BLaER1 treated with 17β-estradiol and CSF1 and Interleukin-3, amounts not matched to agents 10 nM and 100 nM (cell line): ENCODE results near the gene CD59.

Source experiments
- H3K27ac ChIP-seq, 11 experiments: shearing (Covaris generic); formaldehyde crosslinking; 2 replicates each; pipeline ENCODE4 v1.8.1; 2022
- H3K27me3 ChIP-seq, 11 experiments: shearing (Covaris generic); formaldehyde crosslinking; 2 replicates each; pipeline ENCODE4 v1.8.1; 2022
- H3K36me3 ChIP-seq, 11 experiments: shearing (Covaris generic); formaldehyde crosslinking; 2 replicates each; pipeline ENCODE4 v1.8.1; 2022
- H3K4me1 ChIP-seq, 10 experiments: shearing (Covaris generic); formaldehyde crosslinking; 2 replicates each; pipeline ENCODE4 v1.8.1; 2022
- H3K4me2 ChIP-seq, 11 experiments: shearing (Covaris generic); formaldehyde crosslinking; 2 replicates each; pipeline ENCODE4 v1.8.1; 2022
- H3K4me3 ChIP-seq, 10 experiments: shearing (Covaris generic); formaldehyde crosslinking; 2 replicates each; pipeline ENCODE4 v1.8.1; 2022
- H3K9ac ChIP-seq, 11 experiments: shearing (Covaris generic); formaldehyde crosslinking; 2 replicates each; pipeline ENCODE4 v1.8.1; 2022
- H3K9me3 ChIP-seq, 11 experiments: shearing (Covaris generic); formaldehyde crosslinking; replicated peaks in 1 of 11; 2 replicates each; pipeline ENCODE4 v1.8.1; 2022
- H4K20me1 ChIP-seq, 11 experiments: shearing (Covaris generic); formaldehyde crosslinking; 2 replicates each; pipeline ENCODE4 v1.8.1; 2022
- Cebpa-rat ChIP-seq, 11 experiments: shearing (Covaris generic); IDR thresholded peaks; 2 replicates each; pipeline ENCODE4 v1.8.1; 2022

Gene CD59

GRCh38 chr11:33725496-33725895, 10.7 kb downstream of the CD59 start:
- Histone ChIP-seq H3K4me3 (no peak overlapping the region), H3K27me3 (no peaks in the 10 kb centered on the region), H3K9ac (no peak overlapping the region), H3K27ac (peak overlapping the region in 6 of 11 experiments; percentile 48 to 78 (median 68); a peak in 5 of 22 replicates), H3K4me2 (peak overlapping the region in 10 of 11 experiments; percentile 67 to 89 (median 76); a peak in 18 of 22 replicates), H4K20me1 (peaks cover 0 to 35% (median 13%) of the 10 kb centered on the region in 11 experiments; a peak in 10 of 22 replicates), H3K9me3 (peaks cover 0 to 20% (median 3%) of the 10 kb centered on the region in 11 experiments; a peak in 7 of 22 replicates), H3K36me3 (peaks cover 11 to 34% (median 26%) of the 10 kb centered on the region in 11 experiments; a peak in 21 of 22 replicates), H3K4me1 (peaks cover 31 to 98% (median 43%) of the 10 kb centered on the region in 10 experiments)
- no peak for TF ChIP-seq Cebpa-rat (IDR thresholded peaks at IDR 0.05)

DNA sequence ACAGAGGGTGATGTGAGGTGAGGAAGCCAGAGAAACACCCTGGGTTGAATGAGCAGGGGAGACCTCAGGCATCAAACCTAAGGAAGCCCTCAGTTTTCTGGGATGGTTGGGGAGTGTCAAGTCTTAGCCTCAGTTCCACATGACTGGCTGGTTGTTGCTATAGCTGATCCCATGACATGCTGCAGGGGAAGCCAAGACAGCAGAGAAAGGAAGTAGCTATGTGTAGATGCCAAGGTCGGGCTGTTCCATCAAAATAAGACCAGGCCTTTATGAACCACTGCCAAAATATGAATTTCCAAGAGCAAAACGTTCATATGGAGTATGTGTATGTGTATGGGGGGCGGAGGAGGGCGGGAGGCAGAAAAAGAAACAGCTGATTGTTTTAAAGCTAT, 11.6 kb downstream of the CD59 start:
- Histone ChIP-seq H3K27ac (peak overlapping the region; percentile 38 to 78 (median 67); a peak in 21 of 22 replicates), H3K4me3 (no peak overlapping the region; a peak in 2 of 20 replicates), H3K9me3 (peaks cover 0 to 16% (median 3%) of the 10 kb centered on the region in 11 experiments; a peak in 6 of 22 replicates), H3K9ac (peak overlapping the region; percentile 7 to 59 (median 41); a peak in 12 of 22 replicates), H3K4me2 (peak overlapping the region; percentile 67 to 89 (median 76)), H3K4me1 (peaks cover 31 to 90% (median 43%) of the 10 kb centered on the region in 10 experiments), H3K36me3 (peaks cover 19 to 35% (median 30%) of the 10 kb centered on the region in 11 experiments), H3K27me3 (no peaks in the 10 kb centered on the region), H4K20me1 (peaks cover 0 to 44% (median 13%) of the 10 kb centered on the region in 11 experiments; a peak in 10 of 22 replicates)
- no peak for TF ChIP-seq Cebpa-rat (IDR thresholded peaks at IDR 0.05)

GRCh38 chr11:33723238-33723881, 12.9 kb downstream of the CD59 start:
- Histone ChIP-seq H3K27me3 (no peaks in the 10 kb centered on the region), H4K20me1 (peaks cover 0 to 57% (median 13%) of the 10 kb centered on the region in 11 experiments; a peak in 10 of 22 replicates), H3K4me1 (peaks cover 31 to 77% (median 43%) of the 10 kb centered on the region in 10 experiments), H3K4me3 (peak overlapping the region in 2 of 10 experiments; percentile 12 to 16; a peak in 2 of 20 replicates), H3K9me3 (peaks cover 0 to 6% (median 0%) of the 10 kb centered on the region in 11 experiments; a peak in 3 of 22 replicates), H3K27ac (peak overlapping the region; percentile 7 to 78 (median 67); a peak in 20 of 22 replicates), H3K36me3 (peaks cover 22 to 46% (median 39%) of the 10 kb centered on the region in 11 experiments), H3K4me2 (peak overlapping the region; percentile 67 to 89 (median 76)), H3K9ac (peak overlapping the region in 8 of 11 experiments; percentile 26 to 59 (median 49); a peak in 10 of 22 replicates)
- no peak for TF ChIP-seq Cebpa-rat (IDR thresholded peaks at IDR 0.05)

DNA sequence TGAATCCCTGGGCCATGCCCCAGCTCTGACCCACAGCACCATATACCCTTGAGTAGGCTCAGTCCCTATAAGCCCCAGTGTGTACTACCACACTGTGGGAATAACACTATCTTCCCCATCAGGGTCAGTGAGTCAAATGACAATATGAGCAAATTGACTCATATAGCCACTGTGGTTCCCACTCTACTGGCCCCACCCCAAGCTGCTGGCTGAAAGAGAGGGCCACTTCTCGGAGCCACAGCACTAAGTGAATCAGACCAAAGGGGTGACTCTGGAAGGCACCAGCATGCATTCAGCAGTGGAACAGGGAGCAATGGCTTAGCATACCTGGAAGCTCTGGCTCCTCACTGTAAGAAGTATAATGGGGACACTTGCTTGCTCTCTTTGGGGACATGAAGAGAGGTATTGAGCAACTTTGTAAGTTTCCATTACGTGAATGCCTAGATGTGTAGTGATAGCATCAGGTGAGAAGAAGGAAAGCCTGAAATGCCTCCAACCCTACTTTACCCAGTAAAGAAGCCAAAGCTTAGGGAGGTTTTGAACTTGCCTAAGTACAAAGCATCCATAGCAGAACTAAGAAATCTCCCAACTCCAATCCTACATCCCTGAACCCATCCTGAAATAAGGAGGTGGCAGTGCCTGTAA, 13.5 kb downstream of the CD59 start:
- H3K4me3 ChIP-seq = peak overlapping the region in 2 of 10 experiments; percentile 12 to 16; a peak in 1 of 20 replicates
- peaks cover 0 to 63% (median 13%) of the 10 kb centered on the region in 11 experiments; a peak in 10 of 22 replicates for H4K20me1 ChIP-seq
- peaks cover 31 to 71% (median 43%) of the 10 kb centered on the region in 10 experiments for H3K4me1 ChIP-seq
- peak overlapping the region; percentile 67 to 89 (median 76) for H3K4me2 ChIP-seq
- no peaks in the 10 kb centered on the region for H3K9me3 ChIP-seq
- peaks cover 22 to 47% (median 45%) of the 10 kb centered on the region in 11 experiments for H3K36me3 ChIP-seq
- H3K27me3 ChIP-seq = no peaks in the 10 kb centered on the region
- no peak for TF ChIP-seq Cebpa-rat (IDR thresholded peaks at IDR 0.05)
- peak overlapping the region in 4 of 11 experiments; percentile 39 to 53 (median 46); a peak in 3 of 22 replicates for H3K9ac ChIP-seq
- peak overlapping the region in 8 of 11 experiments; percentile 54 to 78 (median 68); a peak in 13 of 22 replicates for H3K27ac ChIP-seq

- Histone ChIP-seq H3K4me3 (no peak overlapping the region), H3K4me2 (peak overlapping the region in 6 of 11 experiments; percentile 72 to 89 (median 79); a peak in 10 of 22 replicates), H4K20me1 (peaks cover 0 to 70% (median 13%) of the 10 kb centered on the region in 11 experiments; a peak in 10 of 22 replicates), H3K9me3 (no peaks in the 10 kb centered on the region), H3K27me3 (no peaks in the 10 kb centered on the region), H3K36me3 (peaks cover 22 to 55% (median 51%) of the 10 kb centered on the region in 11 experiments), H3K27ac (peak overlapping the region in 4 of 11 experiments; percentile 2 to 76 (median 60); a peak in 5 of 22 replicates), H3K4me1 (peaks cover 31 to 66% (median 43%) of the 10 kb centered on the region in 10 experiments), H3K9ac (0 out of 22 replicates have a peak overlapping the region, but pooled peaks of 2 of the 11 experiments have one; percentile 1 to 6)
- no peak for TF ChIP-seq Cebpa-rat (IDR thresholded peaks at IDR 0.05)
These were observed 14.2 kb downstream of the CD59 start for GRCh38 chr11:33721984-33722383.

DNA sequence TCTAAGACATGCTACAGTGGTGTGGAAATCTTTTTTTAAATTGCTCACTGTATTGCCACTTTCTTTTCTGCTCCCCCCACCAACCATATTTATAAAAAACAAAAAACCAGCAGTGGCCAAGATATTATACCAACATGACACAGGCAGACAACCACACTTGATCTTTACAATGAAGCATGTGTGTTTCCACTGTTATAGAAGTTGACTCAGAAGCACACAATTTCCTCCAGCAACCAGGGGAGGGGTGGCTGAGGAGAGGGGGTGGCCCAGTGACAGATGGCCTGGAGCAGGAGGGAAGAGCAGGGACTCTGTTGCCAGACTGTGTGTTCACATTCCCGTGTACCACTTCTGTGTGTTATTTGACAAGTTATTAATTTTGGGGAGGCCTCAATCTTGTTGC, 14.8 kb downstream of the CD59 start:
- no peak overlapping the region for H3K4me3 ChIP-seq
- peaks cover 31 to 60% (median 43%) of the 10 kb centered on the region in 10 experiments for H3K4me1 ChIP-seq
- H3K27ac ChIP-seq = peak overlapping the region in 1 of 11 experiments; percentile 2; a peak in 1 of 22 replicates
- peaks cover 22 to 60% (median 57%) of the 10 kb centered on the region in 11 experiments for H3K36me3 ChIP-seq
- H4K20me1 ChIP-seq = peaks cover 0 to 76% (median 13%) of the 10 kb centered on the region in 11 experiments; a peak in 11 of 22 replicates
- no peaks in the 10 kb centered on the region for H3K9me3 ChIP-seq
- H3K9ac ChIP-seq = peak overlapping the region in 1 of 11 experiments; percentile 21; a peak in 1 of 22 replicates
- peak overlapping the region in 3 of 11 experiments; percentile 81 to 89 (median 89); a peak in 6 of 22 replicates for H3K4me2 ChIP-seq
- H3K27me3 ChIP-seq = no peaks in the 10 kb centered on the region
- TF ChIP-seq Cebpa-rat (IDR thresholded peaks at IDR 0.05) = no peak

GRCh38 chr11:33719587-33719986, 16.6 kb downstream of the CD59 start:
- Histone ChIP-seq H3K9ac (no peak overlapping the region), H3K4me1 (peaks cover 20 to 42% (median 32%) of the 10 kb centered on the region in 10 experiments), H4K20me1 (peaks cover 0 to 94% (median 10%) of the 10 kb centered on the region in 11 experiments; a peak in 11 of 22 replicates), H3K36me3 (peaks cover 22 to 79% (median 71%) of the 10 kb centered on the region in 11 experiments), H3K27ac (no peak overlapping the region), H3K9me3 (no peaks in the 10 kb centered on the region), H3K4me3 (no peak overlapping the region), H3K27me3 (no peaks in the 10 kb centered on the region), H3K4me2 (no peak overlapping the region)
- no peak for TF ChIP-seq Cebpa-rat (IDR thresholded peaks at IDR 0.05)

DNA sequence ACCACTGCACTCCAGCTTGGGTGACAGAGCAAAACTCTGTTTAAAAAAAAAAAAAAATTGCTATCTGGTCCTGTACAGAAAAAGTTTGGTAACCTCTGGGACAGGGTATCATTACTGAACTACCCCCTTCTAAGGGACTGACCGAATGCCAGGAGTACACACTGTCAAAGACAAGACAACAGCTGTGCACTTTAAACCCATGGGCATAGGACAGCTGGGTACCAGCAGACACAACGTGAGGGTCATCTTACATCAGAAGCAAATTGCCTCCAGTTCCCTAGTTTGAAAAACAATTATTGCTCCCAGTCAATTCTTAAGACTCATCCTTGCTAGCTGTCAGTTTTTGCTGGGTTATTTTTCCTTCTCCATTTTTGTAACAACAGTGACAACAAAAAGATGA, 17.8 kb downstream of the CD59 start:
- Histone ChIP-seq H3K4me2 (no peak overlapping the region), H4K20me1 (peaks cover 0 to 99% (median 9%) of the 10 kb centered on the region in 11 experiments; a peak in 11 of 22 replicates), H3K27me3 (no peaks in the 10 kb centered on the region), H3K4me3 (no peak overlapping the region), H3K9me3 (no peaks in the 10 kb centered on the region), H3K27ac (no peak overlapping the region), H3K4me1 (peaks cover 9 to 35% (median 21%) of the 10 kb centered on the region in 10 experiments), H3K9ac (no peak overlapping the region), H3K36me3 (peaks cover 22 to 90% (median 81%) of the 10 kb centered on the region in 11 experiments)
- TF ChIP-seq Cebpa-rat (IDR thresholded peaks at IDR 0.05) = no peak
